ENCODE data around the gene SLC28A2. TPM values are rescaled to one million over a fixed set of nuclear protein-coding genes. Genes with fewer than 3 reads are reported as not detected.
"Not testable (repeated sequence)": the region's sequence is repeated elsewhere in the genome, so short reads cannot be mapped to it uniquely, and the experiment has no call there.

SLC28A2 gene
- total RNA-seq, 4 donors from 2014 or later, result not detected

- Histone ChIP-seq H3K4me1 (no peaks in the 10 kb centered on the region), H3K36me3 (no peaks in the 10 kb centered on the region), H3K4me3 (no peak overlapping the region), H3K27me3 (no peaks in the 10 kb centered on the region), H3K27ac (no peak overlapping the region), H3K9me3 (peaks cover 0 to 13% (median 0%) of the 10 kb centered on the region in 4 donors)
- 0% methylated on average over 1 of the region's 1 CpG for WGBS, 2 donors
- no peak for TF ChIP-seq CTCF (IDR thresholded peaks at IDR 0.05)
- no peak for DNase-seq (ENCODE audit: low spot score in 2 of 2)
Observed at GRCh38 chr15:45230245-45230965, 21.6 kb upstream of the SLC28A2 start.

- WGBS, 2 donors, result 79 to 80% methylated on average over 3 of the region's 3 CpGs
- no peak overlapping the region for H3K27ac ChIP-seq
- H3K27me3 ChIP-seq, result no peaks in the 10 kb centered on the region
- no peaks in the 10 kb centered on the region for H3K4me1 ChIP-seq
- no peaks in the 10 kb centered on the region for H3K36me3 ChIP-seq
- TF ChIP-seq POLR2A (IDR thresholded peaks at IDR 0.05) (no peak), EP300 (IDR thresholded peaks at IDR 0.05) (no peak), CTCF (IDR thresholded peaks at IDR 0.05) (no peak)
- H3K4me3 ChIP-seq, result no peak overlapping the region
- DNase-seq (ENCODE audit: low spot score in 2 of 2), result no peak
- H3K9me3 ChIP-seq, result peaks cover 0 to 16% (median 0%) of the 10 kb centered on the region in 4 donors
Observed at GRCh38 chr15:45231132-45231531, 20.9 kb upstream of the SLC28A2 start.

- Histone ChIP-seq H3K4me1 (no peaks in the 10 kb centered on the region), H3K27ac (no peak overlapping the region), H3K27me3 (no peaks in the 10 kb centered on the region), H3K9me3 (peaks cover 0 to 16% (median 0%) of the 10 kb centered on the region in 4 donors), H3K4me3 (no peak overlapping the region), H3K36me3 (no peaks in the 10 kb centered on the region)
- 84 to 87% methylated on average over 4 of the region's 4 CpGs for WGBS, 2 donors
- TF ChIP-seq CTCF (IDR thresholded peaks at IDR 0.05) (no peak), EP300 (IDR thresholded peaks at IDR 0.05) (no peak), POLR2A (IDR thresholded peaks at IDR 0.05) (no peak)
- no peak for DNase-seq (ENCODE audit: low spot score in 2 of 2)
Observed at GRCh38 chr15:45231864-45232562, 20.0 kb upstream of the SLC28A2 start.

- Histone ChIP-seq H3K4me1 (no peaks in the 10 kb centered on the region), H3K27me3 (no peaks in the 10 kb centered on the region), H3K27ac (no peak overlapping the region), H3K4me3 (no peak overlapping the region), H3K36me3 (no peaks in the 10 kb centered on the region), H3K9me3 (peaks cover 0 to 26% (median 0%) of the 10 kb centered on the region in 4 donors)
- DNase-seq (ENCODE audit: low spot score in 2 of 2), result no peak
- WGBS, 2 donors, result 63 to 74% methylated on average over 11 of the region's 11 CpGs
- no peak for TF ChIP-seq EP300 (IDR thresholded peaks at IDR 0.05)
- TF ChIP-seq CTCF (IDR thresholded peaks at IDR 0.05), result no peak
- no peak for TF ChIP-seq POLR2A (IDR thresholded peaks at IDR 0.05)
Observed at GRCh38 chr15:45234562-45235235, 17.3 kb upstream of the SLC28A2 start.

- H3K27me3 ChIP-seq; DNase-seq (ENCODE audit: low spot score in 2 of 2); H3K36me3 ChIP-seq; H3K4me1 ChIP-seq; H3K27ac ChIP-seq; H3K4me3 ChIP-seq: not testable (repeated sequence)
- 58 to 63% methylated on average over 6 of the region's 6 CpGs for WGBS, 2 donors
- peaks cover 0 to 47% (median 4%) of the 10 kb centered on the region in 4 donors for H3K9me3 ChIP-seq
Observed at GRCh38 chr15:45236806-45237205, 15.2 kb upstream of the SLC28A2 start.
